Measurements from ENCODE around the gene ARID1B. TPM values are rescaled to one million over a fixed set of nuclear protein-coding genes. Genes with fewer than 3 reads are reported as not detected.

Gene ARID1B
- total and polyA plus RNA-seq, 2 of the 4 experiments (the other 2 are of a cell fraction) = 14.5 to 20.1 TPM

DNA sequence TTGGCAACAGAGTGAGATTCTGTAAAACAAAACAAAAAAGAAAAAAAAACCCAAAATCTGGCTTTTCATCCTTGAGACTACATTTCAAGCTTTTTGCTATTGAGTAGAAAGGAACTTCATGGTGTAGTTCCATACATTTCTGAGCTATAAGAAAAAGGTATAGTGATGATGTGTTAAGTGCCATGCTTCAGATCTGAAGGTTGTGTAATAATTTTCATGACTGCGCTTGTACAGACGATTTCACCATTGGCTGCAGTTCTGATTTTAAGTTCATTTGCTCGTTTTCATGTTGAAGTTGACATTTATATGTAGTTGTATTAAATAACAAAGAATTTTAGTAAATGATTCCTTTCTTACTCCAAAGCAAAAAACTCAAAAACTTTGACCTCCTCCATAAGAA is 247.6 kb downstream of the ARID1B start:
- H3K14ac ChIP-seq (replicated peaks; ENCODE audit: low read depth, low read length) = no peak overlapping the region
- WGBS, 2 experiments (ENCODE audit: extremely low coverage in 2 of 2, insufficient read length in 1 of 2) = no CpG with 5 or more reads among the region's 3 CpGs
- no peak overlapping the region for H3K27ac ChIP-seq (ENCODE audit: insufficient read depth, low read length)
- no peak overlapping the region for H4K91ac ChIP-seq (ENCODE audit: insufficient read depth, low read depth, low read length)
- no peak overlapping the region for H3K9ac ChIP-seq (ENCODE audit: low read depth, low read length)
- no peak overlapping the region for H4K5ac ChIP-seq (ENCODE audit: low read depth, low read length)
- H3K4me3 ChIP-seq (ENCODE audit: insufficient read depth, low read depth, low read length) = no peak overlapping the region
- no peak overlapping the region for H3K4me2 ChIP-seq (ENCODE audit: low read depth, low read length)
- CTCF ChIA-PET = interaction anchor here (0.6 to 1.1 kb wide), 3 partner anchors 13 to 79 kb away, joined by 3 to 5 read pairs (median 3); no protein-coding TSS in a partner anchor
- ATAC-seq (ENCODE audit: low read depth) (no peak), DNase-seq (no peak)
- in situ Hi-C loops (cut with MboI; ENCODE audit: low sequenced_read_pairs) = loop anchor here (25.0 kb wide), 1 partner anchor 1687 kb away; no protein-coding TSS in a partner anchor
- no peak overlapping the region for H3K4ac ChIP-seq (ENCODE audit: low read depth, low read length)
- dilution Hi-C loops (cut with HindIII; ENCODE audit: low sequenced_read_pairs, unreplicated experiment) = no loop called here
- H2AK5ac ChIP-seq (ENCODE audit: low read depth, low read length) = no peak overlapping the region
- peaks cover 4% of the 10 kb centered on the region for H3K4me1 ChIP-seq (ENCODE audit: control insufficient read depth, insufficient read depth, low read length)
- peaks cover 33 to 58% of the 10 kb centered on the region in 2 experiments for H3K79me1 ChIP-seq (ENCODE audit: low read depth in 1 of 2, low read length in 2 of 2)
- no peak overlapping the region for H2AK9ac ChIP-seq (replicated peaks; ENCODE audit: low read depth, low read length, poor library complexity)
- H3K36me3 ChIP-seq (ENCODE audit: control insufficient read depth, insufficient read depth, low read length) = no peaks in the 10 kb centered on the region
- no peak overlapping the region for H2BK15ac ChIP-seq (ENCODE audit: low read depth, low read length)
- no peak overlapping the region for H3K56ac ChIP-seq (ENCODE audit: extremely low read depth, insufficient read depth, low read length)
- peaks cover 5% of the 10 kb centered on the region; the same call in 1 of the 2 replicates for H3K9me1 ChIP-seq (ENCODE audit: insufficient read depth, low read length)
- no peak overlapping the region for H3K18ac ChIP-seq (ENCODE audit: low read depth, low read length)
- intact Hi-C loops (cut with micrococcal nuclease) = loop anchor here (5.0 to 10.0 kb wide), 3 partner anchors 72 to 1700 kb away; no protein-coding TSS in a partner anchor
- TF ChIP-seq CEBPB (IDR thresholded peaks at IDR 0.05; ENCODE audit: low read depth, low read length) = peak; percentile 51; the same call in 1 of the 2 replicates
- no peak for TF ChIP-seq BHLHE40 (IDR thresholded peaks at IDR 0.05; ENCODE audit: low read depth, low read length)
- H3K27me3 ChIP-seq (ENCODE audit: control insufficient read depth, insufficient read depth, low read length) = no peaks in the 10 kb centered on the region
- H3K23ac ChIP-seq (ENCODE audit: low read depth, low read length) = no peak overlapping the region
- no peak overlapping the region for H2AFZ ChIP-seq (replicated peaks; ENCODE audit: low read length, poor library complexity)
- POLR2A ChIA-PET (ENCODE audit: unreplicated experiment) = no interaction called here
- no TSS peak for BruUV-seq (replicated peaks)
- no peak overlapping the region for H2BK20ac ChIP-seq (ENCODE audit: low read depth, low read length)
- no peak overlapping the region for H4K8ac ChIP-seq (ENCODE audit: low read depth in 2 of 2, low read length in 2 of 2)
- peaks cover 13% of the 10 kb centered on the region; the same call in 1 of the 2 replicates for H4K20me1 ChIP-seq (ENCODE audit: insufficient read depth, low read length)
- H2BK5ac ChIP-seq (ENCODE audit: low read depth, low read length, poor library complexity, severe bottlenecking) = peak overlapping the region; percentile 35
- peaks cover 6% of the 10 kb centered on the region for H3K9me3 ChIP-seq (ENCODE audit: control insufficient read depth, insufficient read depth, low read length)
- H2BK120ac ChIP-seq (ENCODE audit: low read depth, low read length) = no peak overlapping the region

Data from IMR-90 (cell line).